MM.1S (cell line): Measurements from ENCODE around the gene KANSL2.

Experiments
- DNase-seq: peaks from one replicate; pipeline ENCODE4 v3.0.0-alpha.2; 2015
- H2AFZ ChIP-seq: fragments of 300-600 bp; sonication (generic); 2 replicates; pipeline ENCODE4 v1.6.0; 2016; ENCODE audit warnings: antibody characterized with exemption, low read length
- H3F3A ChIP-seq: fragments of 300-600 bp; sonication (generic); 2 replicates; pipeline ENCODE4 v1.6.1; 2016; ENCODE audit warnings: mild to moderate bottlenecking, antibody characterized with exemption, low read length, moderate library complexity, mixed read lengths; ENCODE audit not compliant: insufficient read depth
- H3K27ac ChIP-seq: fragments of 300-600 bp; sonication (generic); 2 replicates; pipeline ENCODE4 v1.5.1; 2016; ENCODE audit warnings: mild to moderate bottlenecking, low read length
- H3K27me3 ChIP-seq: fragments of 300-600 bp; sonication (generic); replicated peaks from 2 replicates; pipeline ENCODE4 v1.6.0; 2016; ENCODE audit warnings: low read length; ENCODE audit not compliant: insufficient read depth
- H3K36me3 ChIP-seq: fragments of 300-600 bp; sonication (generic); replicated peaks from 2 replicates; pipeline ENCODE4 v1.6.1; 2016; ENCODE audit warnings: mild to moderate bottlenecking, low read length, mixed read lengths; ENCODE audit not compliant: insufficient read depth
- H3K4me1 ChIP-seq: fragments of 300-600 bp; sonication (generic); 2 replicates; pipeline ENCODE4 v1.6.1; 2016; ENCODE audit warnings: low read length, mixed read lengths
- H3K4me2 ChIP-seq: fragments of 300-600 bp; sonication (generic); 2 replicates; pipeline ENCODE4 v1.6.0; 2016; ENCODE audit warnings: low read depth, low read length
- H3K4me3 ChIP-seq: fragments of 300-600 bp; sonication (generic); 2 replicates; pipeline ENCODE4 v1.5.1; 2016; ENCODE audit warnings: low read length, mixed read lengths
- H3K79me2 ChIP-seq: fragments of 300-600 bp; sonication (generic); 2 replicates; pipeline ENCODE4 v1.6.1; 2016; ENCODE audit warnings: mixed run types, low read length, mixed read lengths
- H3K9ac ChIP-seq: fragments of 300-600 bp; sonication (generic); 2 replicates; pipeline ENCODE4 v1.6.1; 2016; ENCODE audit warnings: low read length, mixed read lengths
- H3K9me2 ChIP-seq: fragments of 300-600 bp; sonication (generic); replicated peaks from 2 replicates; pipeline ENCODE4 v1.6.1; 2016; ENCODE audit warnings: mild to moderate bottlenecking, low read length, mixed read lengths; ENCODE audit not compliant: insufficient read depth
- H3K9me3 ChIP-seq: fragments of 300-600 bp; sonication (generic); replicated peaks from 2 replicates; pipeline ENCODE4 v1.6.1; 2016; ENCODE audit warnings: mild to moderate bottlenecking, low read length, mixed read lengths; ENCODE audit not compliant: insufficient read depth
- H4K20me1 ChIP-seq: fragments of 300-600 bp; sonication (generic); 2 replicates; pipeline ENCODE4 v1.6.1; 2016; ENCODE audit warnings: mild to moderate bottlenecking, low read length, moderate library complexity, mixed read lengths; ENCODE audit not compliant: insufficient read depth
- EZH2 ChIP-seq: fragments of 300-600 bp; sonication (generic); optimal IDR thresholded peaks from 2 replicates; pipeline ENCODE3; 2017; ENCODE audit warnings: low read depth, mild to moderate bottlenecking, antibody characterized with exemption, low read length, mixed read lengths
- EZH2phosphoT487 ChIP-seq: fragments of 300-600 bp; sonication (generic); IDR thresholded peaks from 2 replicates; pipeline ENCODE4 v1.6.1; 2018; ENCODE audit warnings: antibody characterized with exemption, low read length
- TF ChIP-seq, protein P1 (sequence below): fragments of 300-600 bp; sonication (generic); IDR thresholded peaks from 2 replicates; pipeline ENCODE4 v1.5.1; 2016; ENCODE audit warnings: antibody characterized with exemption, low read length, mixed read lengths

Gene KANSL2

DNA sequence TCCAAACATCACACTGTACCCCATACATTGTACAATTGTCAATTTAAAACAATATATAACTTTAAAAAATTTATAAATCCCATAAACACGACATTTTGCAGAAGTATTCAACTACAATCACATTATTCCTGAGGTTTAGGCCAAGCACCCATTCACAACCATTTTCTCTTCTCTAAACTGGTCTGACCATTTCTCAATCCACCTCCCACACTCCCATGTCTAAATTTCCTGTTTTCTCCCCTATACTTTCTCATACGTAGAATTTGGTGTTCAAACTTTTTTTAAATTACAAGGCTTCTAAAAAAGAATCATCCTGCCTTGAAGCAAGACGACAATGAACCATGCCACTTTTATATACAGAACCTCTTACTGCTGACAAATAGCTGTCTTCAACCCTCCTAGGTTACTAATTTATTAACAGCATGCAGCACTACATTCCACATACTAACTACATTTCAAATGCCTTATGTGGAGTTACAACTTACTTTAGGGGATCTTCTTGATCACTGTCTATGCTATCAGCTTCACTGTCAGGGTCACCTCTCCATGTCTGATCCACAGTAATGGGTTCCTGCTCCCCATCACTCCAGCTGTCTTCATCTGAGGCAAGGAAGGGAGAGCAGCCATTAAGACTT is 3.4 kb downstream of the KANSL2 start:
- Histone ChIP-seq H3K9ac (peak overlapping the region; percentile 12; the same call in 1 of the 2 replicates), H3K4me1 (peaks cover 21% of the 10 kb centered on the region), H4K20me1 (peaks cover 4% of the 10 kb centered on the region; the same call in 1 of the 2 replicates), H3K27me3 (no peaks in the 10 kb centered on the region), H3F3A (no peaks in the 10 kb centered on the region), H3K36me3 (peaks cover 23% of the 10 kb centered on the region; the same call in 1 of the 2 replicates), H3K9me2 (no peaks in the 10 kb centered on the region), H3K4me3 (no peak overlapping the region), H3K9me3 (no peaks in the 10 kb centered on the region), H3K79me2 (peaks cover 80% of the 10 kb centered on the region), H3K4me2 (peak overlapping the region; percentile 74; the same call in 1 of the 2 replicates), H2AFZ (no peak overlapping the region), H3K27ac (no peak overlapping the region)
- TF ChIP-seq, protein P1, sequence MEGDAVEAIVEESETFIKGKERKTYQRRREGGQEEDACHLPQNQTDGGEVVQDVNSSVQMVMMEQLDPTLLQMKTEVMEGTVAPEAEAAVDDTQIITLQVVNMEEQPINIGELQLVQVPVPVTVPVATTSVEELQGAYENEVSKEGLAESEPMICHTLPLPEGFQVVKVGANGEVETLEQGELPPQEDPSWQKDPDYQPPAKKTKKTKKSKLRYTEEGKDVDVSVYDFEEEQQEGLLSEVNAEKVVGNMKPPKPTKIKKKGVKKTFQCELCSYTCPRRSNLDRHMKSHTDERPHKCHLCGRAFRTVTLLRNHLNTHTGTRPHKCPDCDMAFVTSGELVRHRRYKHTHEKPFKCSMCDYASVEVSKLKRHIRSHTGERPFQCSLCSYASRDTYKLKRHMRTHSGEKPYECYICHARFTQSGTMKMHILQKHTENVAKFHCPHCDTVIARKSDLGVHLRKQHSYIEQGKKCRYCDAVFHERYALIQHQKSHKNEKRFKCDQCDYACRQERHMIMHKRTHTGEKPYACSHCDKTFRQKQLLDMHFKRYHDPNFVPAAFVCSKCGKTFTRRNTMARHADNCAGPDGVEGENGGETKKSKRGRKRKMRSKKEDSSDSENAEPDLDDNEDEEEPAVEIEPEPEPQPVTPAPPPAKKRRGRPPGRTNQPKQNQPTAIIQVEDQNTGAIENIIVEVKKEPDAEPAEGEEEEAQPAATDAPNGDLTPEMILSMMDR: no peak
- TF ChIP-seq EZH2phosphoT487 (no peak), EZH2 (no peak)
- DNase-seq: no peak

DNA sequence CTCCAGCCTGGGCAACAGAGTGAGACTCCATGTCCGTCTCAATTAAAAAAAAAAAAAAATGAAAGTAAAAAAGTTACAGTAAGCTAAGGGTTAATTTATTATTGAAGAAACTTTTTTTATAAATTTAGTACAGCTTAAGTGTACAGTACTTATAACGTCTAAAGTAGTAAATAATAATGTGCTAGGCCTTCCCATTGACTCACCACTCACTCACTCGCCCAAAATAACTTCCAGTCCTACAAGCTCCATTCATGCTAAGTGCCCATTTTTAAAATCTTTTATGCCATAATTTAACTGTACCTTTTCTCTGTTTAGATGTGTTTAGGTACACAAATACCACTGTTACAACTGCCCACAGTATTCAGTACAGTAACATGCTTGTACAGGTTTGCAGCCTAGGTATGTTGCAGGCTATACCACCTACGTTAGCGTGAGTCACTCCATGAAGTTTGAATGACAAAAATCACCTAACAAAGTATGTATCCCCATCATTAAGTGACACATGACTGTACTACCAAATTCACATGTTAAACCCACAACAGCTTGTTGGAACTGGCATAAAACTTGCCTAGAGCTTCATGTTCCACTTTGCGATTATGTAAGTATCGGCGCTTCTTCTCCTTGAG is 10.7 kb downstream of the KANSL2 start:
- H3K4me3 ChIP-seq: no peak overlapping the region
- TF ChIP-seq, protein P1: no peak
- no peak for TF ChIP-seq EZH2phosphoT487
- no peak for TF ChIP-seq EZH2
- H3K36me3 ChIP-seq: peaks cover 34% of the 10 kb centered on the region
- H3K27ac ChIP-seq: no peak overlapping the region
- no peaks in the 10 kb centered on the region for H3K27me3 ChIP-seq
- H3K9me2 ChIP-seq: no peaks in the 10 kb centered on the region
- no peaks in the 10 kb centered on the region for H3K4me1 ChIP-seq
- H3K9ac ChIP-seq: no peak overlapping the region
- no peak overlapping the region for H3K4me2 ChIP-seq
- H4K20me1 ChIP-seq: no peaks in the 10 kb centered on the region; the same call in 1 of the 2 replicates
- no peak overlapping the region for H2AFZ ChIP-seq
- H3F3A ChIP-seq: no peaks in the 10 kb centered on the region
- no peaks in the 10 kb centered on the region for H3K9me3 ChIP-seq
- peaks cover 83% of the 10 kb centered on the region for H3K79me2 ChIP-seq
- DNase-seq: no peak

DNA sequence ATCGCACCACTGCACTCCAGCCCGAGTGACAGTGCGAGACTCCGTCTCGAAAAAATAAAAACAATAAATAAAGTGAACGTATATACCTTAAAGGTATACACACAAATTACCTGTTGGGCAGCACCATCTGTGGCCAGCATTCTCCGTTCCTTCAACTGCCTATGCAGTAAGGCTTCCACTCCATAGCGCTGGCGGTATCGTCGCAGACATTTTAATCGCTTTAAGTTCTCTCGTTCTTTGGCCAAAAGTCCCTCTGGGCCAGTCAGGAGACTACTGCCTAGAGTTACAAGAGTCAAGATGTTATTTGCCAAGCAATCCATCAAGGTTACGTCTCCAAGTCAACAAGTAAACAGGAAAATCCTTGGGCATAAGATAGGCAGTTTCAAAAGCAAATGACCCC is 13.0 kb downstream of the KANSL2 start:
- no peaks in the 10 kb centered on the region for H3K9me2 ChIP-seq
- H3K27me3 ChIP-seq: no peaks in the 10 kb centered on the region
- no peak overlapping the region for H3K4me2 ChIP-seq
- H4K20me1 ChIP-seq: no peaks in the 10 kb centered on the region; the same call in 1 of the 2 replicates
- H3K4me3 ChIP-seq: no peak overlapping the region
- no peaks in the 10 kb centered on the region for H3K9me3 ChIP-seq
- no peak overlapping the region for H3K27ac ChIP-seq
- no peak overlapping the region for H2AFZ ChIP-seq
- no peak for DNase-seq
- no peaks in the 10 kb centered on the region for H3F3A ChIP-seq
- H3K4me1 ChIP-seq: no peaks in the 10 kb centered on the region
- peaks cover 29% of the 10 kb centered on the region for H3K36me3 ChIP-seq
- peaks cover 65% of the 10 kb centered on the region for H3K79me2 ChIP-seq
- H3K9ac ChIP-seq: no peak overlapping the region
- TF ChIP-seq EZH2phosphoT487 (no peak), EZH2 (no peak)
- TF ChIP-seq, protein P1: no peak
